ENCODE data around the gene LONRF2.

- TF ChIP-seq, protein P1, sequence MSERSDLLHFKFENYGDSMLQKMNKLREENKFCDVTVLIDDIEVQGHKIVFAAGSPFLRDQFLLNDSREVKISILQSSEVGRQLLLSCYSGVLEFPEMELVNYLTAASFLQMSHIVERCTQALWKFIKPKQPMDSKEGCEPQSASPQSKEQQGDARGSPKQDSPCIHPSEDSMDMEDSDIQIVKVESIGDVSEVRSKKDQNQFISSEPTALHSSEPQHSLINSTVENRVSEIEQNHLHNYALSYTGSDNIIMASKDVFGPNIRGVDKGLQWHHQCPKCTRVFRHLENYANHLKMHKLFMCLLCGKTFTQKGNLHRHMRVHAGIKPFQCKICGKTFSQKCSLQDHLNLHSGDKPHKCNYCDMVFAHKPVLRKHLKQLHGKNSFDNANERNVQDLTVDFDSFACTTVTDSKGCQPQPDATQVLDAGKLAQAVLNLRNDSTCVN (CRISPR knock-in tag; IDR thresholded peaks at IDR 0.05; ENCODE audit: borderline replicate concordance) = no peak
- TF ChIP-seq CTCF (CRISPR knock-in tag; IDR thresholded peaks at IDR 0.05) = no peak
- no peak for TF ChIP-seq GABPA (IDR thresholded peaks at IDR 0.05; ENCODE audit: low read depth, low read length)
- no peak for TF ChIP-seq GABPA (CRISPR knock-in tag; IDR thresholded peaks at IDR 0.05; ENCODE audit: low read depth)
- TF ChIP-seq, protein P2, sequence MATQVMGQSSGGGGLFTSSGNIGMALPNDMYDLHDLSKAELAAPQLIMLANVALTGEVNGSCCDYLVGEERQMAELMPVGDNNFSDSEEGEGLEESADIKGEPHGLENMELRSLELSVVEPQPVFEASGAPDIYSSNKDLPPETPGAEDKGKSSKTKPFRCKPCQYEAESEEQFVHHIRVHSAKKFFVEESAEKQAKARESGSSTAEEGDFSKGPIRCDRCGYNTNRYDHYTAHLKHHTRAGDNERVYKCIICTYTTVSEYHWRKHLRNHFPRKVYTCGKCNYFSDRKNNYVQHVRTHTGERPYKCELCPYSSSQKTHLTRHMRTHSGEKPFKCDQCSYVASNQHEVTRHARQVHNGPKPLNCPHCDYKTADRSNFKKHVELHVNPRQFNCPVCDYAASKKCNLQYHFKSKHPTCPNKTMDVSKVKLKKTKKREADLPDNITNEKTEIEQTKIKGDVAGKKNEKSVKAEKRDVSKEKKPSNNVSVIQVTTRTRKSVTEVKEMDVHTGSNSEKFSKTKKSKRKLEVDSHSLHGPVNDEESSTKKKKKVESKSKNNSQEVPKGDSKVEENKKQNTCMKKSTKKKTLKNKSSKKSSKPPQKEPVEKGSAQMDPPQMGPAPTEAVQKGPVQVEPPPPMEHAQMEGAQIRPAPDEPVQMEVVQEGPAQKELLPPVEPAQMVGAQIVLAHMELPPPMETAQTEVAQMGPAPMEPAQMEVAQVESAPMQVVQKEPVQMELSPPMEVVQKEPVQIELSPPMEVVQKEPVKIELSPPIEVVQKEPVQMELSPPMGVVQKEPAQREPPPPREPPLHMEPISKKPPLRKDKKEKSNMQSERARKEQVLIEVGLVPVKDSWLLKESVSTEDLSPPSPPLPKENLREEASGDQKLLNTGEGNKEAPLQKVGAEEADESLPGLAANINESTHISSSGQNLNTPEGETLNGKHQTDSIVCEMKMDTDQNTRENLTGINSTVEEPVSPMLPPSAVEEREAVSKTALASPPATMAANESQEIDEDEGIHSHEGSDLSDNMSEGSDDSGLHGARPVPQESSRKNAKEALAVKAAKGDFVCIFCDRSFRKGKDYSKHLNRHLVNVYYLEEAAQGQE (IDR thresholded peaks at IDR 0.05; ENCODE audit: borderline replicate concordance in 1 of 2, low read depth in 1 of 2, low read length in 2 of 2) = no peak
- TF ChIP-seq, protein P3, sequence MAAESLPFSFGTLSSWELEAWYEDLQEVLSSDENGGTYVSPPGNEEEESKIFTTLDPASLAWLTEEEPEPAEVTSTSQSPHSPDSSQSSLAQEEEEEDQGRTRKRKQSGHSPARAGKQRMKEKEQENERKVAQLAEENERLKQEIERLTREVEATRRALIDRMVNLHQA (CRISPR knock-in tag; IDR thresholded peaks at IDR 0.05) = no peak
- TF ChIP-seq, protein P4, sequence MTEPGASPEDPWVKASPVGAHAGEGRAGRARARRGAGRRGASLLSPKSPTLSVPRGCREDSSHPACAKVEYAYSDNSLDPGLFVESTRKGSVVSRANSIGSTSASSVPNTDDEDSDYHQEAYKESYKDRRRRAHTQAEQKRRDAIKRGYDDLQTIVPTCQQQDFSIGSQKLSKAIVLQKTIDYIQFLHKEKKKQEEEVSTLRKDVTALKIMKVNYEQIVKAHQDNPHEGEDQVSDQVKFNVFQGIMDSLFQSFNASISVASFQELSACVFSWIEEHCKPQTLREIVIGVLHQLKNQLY (CRISPR knock-in tag; IDR thresholded peaks at IDR 0.05) = no peak
- TF ChIP-seq POLR2A (IDR thresholded peaks at IDR 0.05; ENCODE audit: insufficient read depth in 1 of 2, low read depth in 2 of 2, low read length in 2 of 2) = no peak
- no peak for TF ChIP-seq ZNF589 (CRISPR knock-in tag; conservative IDR thresholded peaks at IDR 0.05)
- TF ChIP-seq EP300 (IDR thresholded peaks at IDR 0.05; ENCODE audit: low read depth in 2 of 2, low read length in 2 of 2) = no peak
- TF ChIP-seq EP300 (CRISPR knock-in tag; IDR thresholded peaks at IDR 0.05; ENCODE audit: borderline replicate concordance) = no peak
- TF ChIP-seq, protein P5, sequence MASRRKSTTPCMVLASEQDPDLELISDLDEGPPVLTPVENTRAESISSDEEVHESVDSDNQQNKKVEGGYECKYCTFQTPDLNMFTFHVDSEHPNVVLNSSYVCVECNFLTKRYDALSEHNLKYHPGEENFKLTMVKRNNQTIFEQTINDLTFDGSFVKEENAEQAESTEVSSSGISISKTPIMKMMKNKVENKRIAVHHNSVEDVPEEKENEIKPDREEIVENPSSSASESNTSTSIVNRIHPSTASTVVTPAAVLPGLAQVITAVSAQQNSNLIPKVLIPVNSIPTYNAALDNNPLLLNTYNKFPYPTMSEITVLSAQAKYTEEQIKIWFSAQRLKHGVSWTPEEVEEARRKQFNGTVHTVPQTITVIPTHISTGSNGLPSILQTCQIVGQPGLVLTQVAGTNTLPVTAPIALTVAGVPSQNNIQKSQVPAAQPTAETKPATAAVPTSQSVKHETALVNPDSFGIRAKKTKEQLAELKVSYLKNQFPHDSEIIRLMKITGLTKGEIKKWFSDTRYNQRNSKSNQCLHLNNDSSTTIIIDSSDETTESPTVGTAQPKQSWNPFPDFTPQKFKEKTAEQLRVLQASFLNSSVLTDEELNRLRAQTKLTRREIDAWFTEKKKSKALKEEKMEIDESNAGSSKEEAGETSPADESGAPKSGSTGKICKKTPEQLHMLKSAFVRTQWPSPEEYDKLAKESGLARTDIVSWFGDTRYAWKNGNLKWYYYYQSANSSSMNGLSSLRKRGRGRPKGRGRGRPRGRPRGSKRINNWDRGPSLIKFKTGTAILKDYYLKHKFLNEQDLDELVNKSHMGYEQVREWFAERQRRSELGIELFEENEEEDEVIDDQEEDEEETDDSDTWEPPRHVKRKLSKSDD (CRISPR knock-in tag; IDR thresholded peaks at IDR 0.05; ENCODE audit: low read depth) = no peak
- no peak for TF ChIP-seq PRDM10 (CRISPR knock-in tag; IDR thresholded peaks at IDR 0.05; ENCODE audit: low read depth)
Measured at GRCh38 chr2:100262046-100262445, 60.3 kb downstream of the LONRF2 start.
